K562 (cell line): ENCODE data around the gene SOCS7. TPM values are rescaled to one million over a fixed set of nuclear protein-coding genes. Genes with fewer than 3 reads are reported as not detected.

Source experiments
- BCL6 ChIP-seq: fragments of 250-450 bp; sonication (Bioruptor Pico); IDR thresholded peaks from 2 replicates; pipeline ENCODE4 v1.4.0; 2020
- CHD1 ChIP-seq: fragments of 200-600 bp; sonication (generic); IDR thresholded peaks from one replicate; pipeline ENCODE4 v1.6.1; 2012; ENCODE audit warnings: mild to moderate bottlenecking, moderate library complexity, low read length, inconsistent platforms
- CTBP1 ChIP-seq: fragments of 450-650 bp; IDR thresholded peaks from 2 replicates; pipeline ENCODE4 v1.6.1; 2016; ENCODE audit warnings: borderline replicate concordance
- ESRRB ChIP-seq: fragments of 250-450 bp; sonication (Bioruptor Pico); IDR thresholded peaks from 2 replicates; pipeline ENCODE4 v1.5.0; 2020; ENCODE audit warnings: mild to moderate bottlenecking, moderate library complexity, borderline replicate concordance
- ETV1 ChIP-seq: fragments of 450-650 bp; conservative IDR thresholded peaks from 2 replicates; pipeline ENCODE4 v1.6.1; 2016; ENCODE audit warnings: missing genetic modification characterization, control low read depth, low read depth, missing compliant biosample characterization
- FIP1L1 ChIP-seq: fragments of 200-400 bp; formaldehyde crosslinking; IDR thresholded peaks from 2 replicates; pipeline ENCODE4 v1.6.1; 2018; ENCODE audit warnings: mild to moderate bottlenecking, low read depth, low read length; ENCODE audit not compliant: poor library complexity, severe bottlenecking
- GATA2 ChIP-seq: sonication (generic); formaldehyde crosslinking; IDR thresholded peaks from 2 replicates; pipeline ENCODE4 v1.4.0; 2020; ENCODE audit warnings: mild to moderate bottlenecking, missing genetic modification reagents
- HNRNPLL ChIP-seq: fragments of 200-400 bp; formaldehyde crosslinking; IDR thresholded peaks from 2 replicates; pipeline ENCODE4 v1.6.1; 2017; ENCODE audit warnings: low read length, low read depth, mild to moderate bottlenecking; ENCODE audit not compliant: poor library complexity, severe bottlenecking
- NFE2L1 ChIP-seq: fragments of 450-650 bp; IDR thresholded peaks from 2 replicates; pipeline ENCODE4 v1.6.1; 2016; ENCODE audit warnings: missing genetic modification characterization, low read depth, mild to moderate bottlenecking, missing compliant biosample characterization, moderate library complexity, borderline replicate concordance
- PHF8 ChIP-seq: fragments of 200-600 bp; sonication (generic); IDR thresholded peaks from 2 replicates; pipeline ENCODE4 v1.6.1; 2012; ENCODE audit warnings: mixed run types, mild to moderate bottlenecking, inconsistent platforms, low read length, moderate library complexity, borderline replicate concordance
- SMAD2 ChIP-seq: fragments of 150-350 bp; IDR thresholded peaks from 2 replicates; pipeline ENCODE4 v1.6.1; 2014; ENCODE audit warnings: low read depth, mild to moderate bottlenecking, low read length
- SP1 ChIP-seq: sonication (generic); formaldehyde crosslinking; IDR thresholded peaks from 2 replicates; pipeline ENCODE4 v1.8.1; 2022; ENCODE audit warnings: mild to moderate bottlenecking, missing genetic modification reagents
- STAG1 ChIP-seq: sonication (generic); formaldehyde crosslinking; IDR thresholded peaks from 2 replicates; pipeline ENCODE4 v1.5.0; 2020; ENCODE audit warnings: missing genetic modification reagents, borderline replicate concordance
- ZNF175 ChIP-seq: fragments of 200-800 bp; sonication (Bioruptor generic); IDR thresholded peaks from 2 replicates; pipeline ENCODE4 v1.6.1; 2016; ENCODE audit warnings: low read depth, mild to moderate bottlenecking, missing genetic modification characterization, missing compliant biosample characterization
- ZNF584 ChIP-seq: fragments of 200-800 bp; sonication (Bioruptor generic); IDR thresholded peaks from 2 replicates; pipeline ENCODE4 v1.6.1; 2016; ENCODE audit warnings: low read depth, mild to moderate bottlenecking, missing genetic modification characterization, missing compliant biosample characterization
- polyA plus RNA-seq, 8 experiments: library from polyadenylated mRNA; depleted of rRNA in 4 of 8; stranded (reverse) in 5 of 8; unstranded in 3 of 8; fragments of >200 nt; fragmentation: Nextera tagmentation in 2 of 8; fragmentation: Illumina TruSeq in 1 of 8; extraction: Ambion mirVana in 2 of 8; extraction: Trizol in 1 of 8; gene quantifications; 2 replicates each; pipeline versions ENCODE4 v1.2.1 to v1.2.3, GENCODE V29; 2011 to 2014; ENCODE audit warnings: inconsistent platforms in 1 of 8, missing spikeins in 1 of 8
- total RNA-seq, 7 experiments: library from RNA; depleted of rRNA in 6 of 7; stranded (reverse); fragments of >200 nt in 6 of 7; fragmentation: Illumina TruSeq in 2 of 7; extraction: Trizol in 2 of 7; gene quantifications; 2 replicates each; pipeline versions ENCODE4 v1.2.1 to v1.2.3, GENCODE V29; 2011 to 2021; ENCODE audit warnings: low replicate concordance in 1 of 7
- TF ChIP-seq, protein P1 (sequence below), 2 experiments: fragments of 450-650 bp in 1 of 2; sonication (generic) in 1 of 2; formaldehyde crosslinking in 1 of 2; IDR thresholded peaks in 1 of 2; conservative IDR thresholded peaks in 1 of 2; 2 replicates each; pipeline versions ENCODE4 v1.6.1 to v1.8.1; 2016 to 2023; ENCODE audit warnings: mild to moderate bottlenecking in 2 of 2, moderate library complexity in 2 of 2, inconsistent platforms in 1 of 2, missing genetic modification reagents in 1 of 2
- TF ChIP-seq, protein P2 (sequence below): fragments of 450-650 bp; IDR thresholded peaks from 2 replicates; pipeline ENCODE4 v1.6.1; 2014; ENCODE audit warnings: low read depth, mild to moderate bottlenecking, moderate library complexity, borderline replicate concordance
- TF ChIP-seq, protein P3 (sequence below): fragments of 250-450 bp; sonication (Bioruptor Pico); IDR thresholded peaks from 2 replicates; pipeline ENCODE4 v1.4.0; 2020

The SOCS7 gene
- total and polyA plus RNA-seq, 9 of the 15 experiments (the other 6 are each of a cell fraction or from before 2014, with no cell fraction given), result 0.94 to 14.5 (median 8.2) TPM

DNA sequence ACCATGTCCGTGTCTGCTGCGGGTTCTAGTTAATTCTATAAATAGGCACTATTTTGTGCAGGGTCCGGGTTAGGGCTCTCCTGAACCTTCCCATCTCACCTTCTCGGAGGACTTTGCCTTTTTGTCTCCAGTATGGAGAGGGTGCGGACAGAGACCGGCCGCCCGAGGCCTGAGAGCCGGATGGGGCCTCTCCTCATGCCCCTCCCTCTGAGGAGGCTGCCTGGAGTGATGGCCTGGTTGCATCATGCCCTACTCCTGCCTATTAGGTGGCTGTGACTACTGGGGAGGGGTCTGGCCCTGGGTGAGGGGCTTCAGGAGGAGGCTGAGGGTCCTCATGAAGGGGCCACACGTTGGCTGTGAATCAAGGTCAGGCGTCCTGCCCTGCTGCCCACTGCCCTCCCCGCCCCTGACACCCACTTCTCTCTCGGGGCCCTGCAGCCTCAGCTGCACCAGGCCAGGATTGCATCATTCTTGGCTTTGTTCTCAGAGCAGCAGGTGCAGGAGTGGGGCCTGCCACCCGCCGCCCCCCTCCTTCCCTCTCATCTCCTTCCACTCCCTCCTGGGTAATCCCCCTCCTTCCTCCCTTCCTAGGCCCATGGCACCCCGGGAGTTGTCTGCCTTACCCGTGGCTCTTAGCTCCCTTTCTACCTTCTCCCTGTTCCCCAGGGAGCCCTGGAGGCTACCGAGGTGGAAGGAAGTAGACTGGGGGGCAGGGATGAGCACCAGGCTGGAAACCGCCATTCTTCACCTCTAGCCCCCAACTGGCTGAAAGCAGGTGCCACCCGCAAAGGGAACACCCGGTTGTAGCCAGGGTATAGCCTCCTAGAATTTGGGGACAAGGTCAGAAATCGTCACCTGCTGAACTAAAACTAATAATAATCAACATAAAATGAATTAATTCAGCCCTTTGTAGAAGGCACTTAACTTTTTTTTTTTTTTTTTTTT is 63.9 kb downstream of the SOCS7 start (continued):
- TF ChIP-seq, protein P1, sequence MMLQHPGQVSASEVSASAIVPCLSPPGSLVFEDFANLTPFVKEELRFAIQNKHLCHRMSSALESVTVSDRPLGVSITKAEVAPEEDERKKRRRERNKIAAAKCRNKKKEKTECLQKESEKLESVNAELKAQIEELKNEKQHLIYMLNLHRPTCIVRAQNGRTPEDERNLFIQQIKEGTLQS (IDR thresholded peaks at IDR 0.05), result peak; percentile 99
- TF ChIP-seq, protein P1 (CRISPR knock-in tag; conservative IDR thresholded peaks at IDR 0.05), result no peak
- TF ChIP-seq NFE2L1 (tag), result no peak
- peak; percentile 76 for TF ChIP-seq ETV1
- peak; percentile 63 for TF ChIP-seq ZNF175 (CRISPR knock-in tag)
- TF ChIP-seq STAG1 (CRISPR knock-in tag), result no peak
- TF ChIP-seq GATA2 (CRISPR knock-in tag), result no peak
- peak; percentile 94 for TF ChIP-seq ZNF584 (CRISPR knock-in tag)
- TF ChIP-seq CTBP1, result peak; percentile 89
- no peak for TF ChIP-seq SP1
- TF ChIP-seq, protein P2, sequence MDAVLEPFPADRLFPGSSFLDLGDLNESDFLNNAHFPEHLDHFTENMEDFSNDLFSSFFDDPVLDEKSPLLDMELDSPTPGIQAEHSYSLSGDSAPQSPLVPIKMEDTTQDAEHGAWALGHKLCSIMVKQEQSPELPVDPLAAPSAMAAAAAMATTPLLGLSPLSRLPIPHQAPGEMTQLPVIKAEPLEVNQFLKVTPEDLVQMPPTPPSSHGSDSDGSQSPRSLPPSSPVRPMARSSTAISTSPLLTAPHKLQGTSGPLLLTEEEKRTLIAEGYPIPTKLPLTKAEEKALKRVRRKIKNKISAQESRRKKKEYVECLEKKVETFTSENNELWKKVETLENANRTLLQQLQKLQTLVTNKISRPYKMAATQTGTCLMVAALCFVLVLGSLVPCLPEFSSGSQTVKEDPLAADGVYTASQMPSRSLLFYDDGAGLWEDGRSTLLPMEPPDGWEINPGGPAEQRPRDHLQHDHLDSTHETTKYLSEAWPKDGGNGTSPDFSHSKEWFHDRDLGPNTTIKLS, result no peak
- TF ChIP-seq ESRRB (CRISPR knock-in tag), result no peak
- peak; percentile 8 for TF ChIP-seq HNRNPLL
- no peak for TF ChIP-seq FIP1L1
- TF ChIP-seq, protein P3, sequence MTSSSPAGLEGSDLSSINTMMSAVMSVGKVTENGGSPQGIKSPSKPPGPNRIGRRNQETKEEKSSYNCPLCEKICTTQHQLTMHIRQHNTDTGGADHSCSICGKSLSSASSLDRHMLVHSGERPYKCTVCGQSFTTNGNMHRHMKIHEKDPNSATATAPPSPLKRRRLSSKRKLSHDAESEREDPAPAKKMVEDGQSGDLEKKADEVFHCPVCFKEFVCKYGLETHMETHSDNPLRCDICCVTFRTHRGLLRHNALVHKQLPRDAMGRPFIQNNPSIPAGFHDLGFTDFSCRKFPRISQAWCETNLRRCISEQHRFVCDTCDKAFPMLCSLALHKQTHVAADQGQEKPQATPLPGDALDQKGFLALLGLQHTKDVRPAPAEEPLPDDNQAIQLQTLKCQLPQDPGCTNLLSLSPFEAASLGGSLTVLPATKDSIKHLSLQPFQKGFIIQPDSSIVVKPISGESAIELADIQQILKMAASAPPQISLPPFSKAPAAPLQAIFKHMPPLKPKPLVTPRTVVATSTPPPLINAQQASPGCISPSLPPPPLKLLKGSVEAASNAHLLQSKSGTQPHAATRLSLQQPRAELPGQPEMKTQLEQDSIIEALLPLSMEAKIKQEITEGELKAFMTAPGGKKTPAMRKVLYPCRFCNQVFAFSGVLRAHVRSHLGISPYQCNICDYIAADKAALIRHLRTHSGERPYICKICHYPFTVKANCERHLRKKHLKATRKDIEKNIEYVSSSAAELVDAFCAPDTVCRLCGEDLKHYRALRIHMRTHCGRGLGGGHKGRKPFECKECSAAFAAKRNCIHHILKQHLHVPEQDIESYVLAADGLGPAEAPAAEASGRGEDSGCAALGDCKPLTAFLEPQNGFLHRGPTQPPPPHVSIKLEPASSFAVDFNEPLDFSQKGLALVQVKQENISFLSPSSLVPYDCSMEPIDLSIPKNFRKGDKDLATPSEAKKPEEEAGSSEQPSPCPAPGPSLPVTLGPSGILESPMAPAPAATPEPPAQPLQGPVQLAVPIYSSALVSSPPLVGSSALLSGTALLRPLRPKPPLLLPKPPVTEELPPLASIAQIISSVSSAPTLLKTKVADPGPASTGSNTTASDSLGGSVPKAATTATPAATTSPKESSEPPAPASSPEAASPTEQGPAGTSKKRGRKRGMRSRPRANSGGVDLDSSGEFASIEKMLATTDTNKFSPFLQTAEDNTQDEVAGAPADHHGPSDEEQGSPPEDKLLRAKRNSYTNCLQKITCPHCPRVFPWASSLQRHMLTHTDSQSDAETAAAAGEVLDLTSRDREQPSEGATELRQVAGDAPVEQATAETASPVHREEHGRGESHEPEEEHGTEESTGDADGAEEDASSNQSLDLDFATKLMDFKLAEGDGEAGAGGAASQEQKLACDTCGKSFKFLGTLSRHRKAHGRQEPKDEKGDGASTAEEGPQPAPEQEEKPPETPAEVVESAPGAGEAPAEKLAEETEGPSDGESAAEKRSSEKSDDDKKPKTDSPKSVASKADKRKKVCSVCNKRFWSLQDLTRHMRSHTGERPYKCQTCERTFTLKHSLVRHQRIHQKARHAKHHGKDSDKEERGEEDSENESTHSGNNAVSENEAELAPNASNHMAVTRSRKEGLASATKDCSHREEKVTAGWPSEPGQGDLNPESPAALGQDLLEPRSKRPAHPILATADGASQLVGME (CRISPR knock-in tag), result 0 out of 2 replicates have a peak, but pooled peaks have one; percentile 32
- no peak for TF ChIP-seq SMAD2
- peak; percentile 18; the same call in 1 of the 2 replicates for TF ChIP-seq PHF8
- no peak for TF ChIP-seq BCL6 (CRISPR knock-in tag)
- no peak for TF ChIP-seq CHD1
